ENCODE data around the gene RAB11FIP4.

GRCh38 chr17:31422443-31422842 lies 31.0 kb downstream of the RAB11FIP4 start:
- TF ChIP-seq TAF1 (IDR thresholded peaks at IDR 0.05; ENCODE audit: borderline replicate concordance, low read depth, low read length) (no peak), POLR2A (IDR thresholded peaks at IDR 0.05; ENCODE audit: low read depth, low read length) (no peak), POLR2AphosphoS5 (IDR thresholded peaks at IDR 0.05; ENCODE audit: low read depth, low read length) (no peak)
